ENCODE data around the gene FSCN2.

Gene FSCN2

DNA sequence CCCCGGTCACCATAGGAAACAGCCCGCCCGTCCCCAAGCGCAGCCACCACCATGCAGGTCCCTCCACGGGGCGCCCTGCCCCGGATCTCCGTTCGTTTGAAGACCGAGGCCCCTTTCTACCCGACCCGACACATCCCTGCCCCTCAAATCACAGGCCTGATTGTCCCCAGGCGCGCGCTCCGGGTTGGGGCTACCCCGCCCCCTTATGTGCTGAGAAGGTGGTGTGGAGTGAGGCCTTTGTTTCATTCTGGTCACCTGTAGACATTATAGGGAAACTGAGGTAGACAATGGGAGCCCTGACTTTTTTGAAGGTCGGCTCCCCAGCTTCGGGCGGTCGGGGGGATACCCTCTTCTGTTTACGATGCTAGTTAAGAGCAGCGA, 14.8 kb upstream of the FSCN2 start:
- no peak for DNase-seq (ENCODE audit: low read depth in 2 of 2)

GRCh38 chr17:81513753-81514488, 14.3 kb upstream of the FSCN2 start:
- no peak for DNase-seq (ENCODE audit: low read depth in 2 of 2)

- DNase-seq (ENCODE audit: low read depth in 2 of 2), result no peak
These were observed 13.8 kb upstream of the FSCN2 start for GRCh38 chr17:81514489-81514738.

- DNase-seq (ENCODE audit: low read depth in 2 of 2), result peak in 1 of 2 experiments; percentile 68
These were observed 13.2 kb upstream of the FSCN2 start for GRCh38 chr17:81514739-81515529.

GRCh38 chr17:81515530-81516041, 12.6 kb upstream of the FSCN2 start:
- DNase-seq (ENCODE audit: low read depth in 2 of 2), result no peak

GRCh38 chr17:81516439-81516838, 11.7 kb upstream of the FSCN2 start:
- DNase-seq (ENCODE audit: low read depth in 2 of 2), result no peak

GRCh38 chr17:81517009-81517338, 11.2 kb upstream of the FSCN2 start:
- no peak for DNase-seq (ENCODE audit: low read depth in 2 of 2)

- no peak for DNase-seq (ENCODE audit: low read depth in 2 of 2)
These were observed 10.7 kb upstream of the FSCN2 start for GRCh38 chr17:81517339-81518112.

- DNase-seq (ENCODE audit: low read depth in 2 of 2), result no peak
These were observed 9.9 kb upstream of the FSCN2 start for GRCh38 chr17:81518113-81518784.

GRCh38 chr17:81518785-81519283, 9.3 kb upstream of the FSCN2 start:
- no peak for DNase-seq (ENCODE audit: low read depth in 2 of 2)

DNA sequence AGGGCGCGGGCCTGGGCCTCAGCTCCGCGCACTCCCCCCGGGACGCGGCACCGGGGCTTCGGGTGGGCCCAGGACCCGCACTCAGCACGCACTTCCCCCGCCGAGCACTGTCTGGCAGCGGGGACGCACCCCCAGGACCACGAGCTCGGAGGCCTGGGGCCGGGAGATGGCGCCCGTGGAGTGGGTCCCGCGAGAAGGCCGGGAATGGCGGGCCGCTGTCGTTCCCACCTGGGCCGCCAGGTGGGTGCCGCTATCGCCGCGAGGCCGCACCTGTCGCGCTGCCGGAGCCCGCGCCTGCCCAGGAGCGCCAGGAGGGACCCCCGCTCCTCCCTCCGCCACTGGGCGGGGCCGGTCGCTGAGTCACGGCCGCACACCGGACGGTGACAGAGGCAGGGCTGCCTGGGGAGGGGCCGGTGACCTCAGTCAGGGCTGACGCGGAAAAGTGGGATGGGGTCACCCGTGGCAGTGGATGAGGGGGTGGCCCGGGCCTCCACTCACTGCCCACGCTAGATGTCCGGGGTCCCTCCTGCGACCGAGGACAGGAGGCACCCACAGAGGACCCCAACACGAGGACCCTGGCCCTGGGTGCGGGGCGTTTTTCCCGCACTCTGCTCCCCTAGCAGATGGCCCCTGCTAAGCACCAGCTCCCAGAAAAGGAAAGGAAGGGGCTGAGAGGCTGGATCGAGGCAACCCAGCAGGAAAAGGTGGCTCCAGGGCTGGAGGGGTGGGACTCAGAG, 8.7 kb upstream of the FSCN2 start:
- DNase-seq (ENCODE audit: low read depth in 2 of 2), result no peak

- no peak for DNase-seq (ENCODE audit: low read depth in 2 of 2)
These were observed 7.9 kb upstream of the FSCN2 start for GRCh38 chr17:81520021-81520901.

DNA sequence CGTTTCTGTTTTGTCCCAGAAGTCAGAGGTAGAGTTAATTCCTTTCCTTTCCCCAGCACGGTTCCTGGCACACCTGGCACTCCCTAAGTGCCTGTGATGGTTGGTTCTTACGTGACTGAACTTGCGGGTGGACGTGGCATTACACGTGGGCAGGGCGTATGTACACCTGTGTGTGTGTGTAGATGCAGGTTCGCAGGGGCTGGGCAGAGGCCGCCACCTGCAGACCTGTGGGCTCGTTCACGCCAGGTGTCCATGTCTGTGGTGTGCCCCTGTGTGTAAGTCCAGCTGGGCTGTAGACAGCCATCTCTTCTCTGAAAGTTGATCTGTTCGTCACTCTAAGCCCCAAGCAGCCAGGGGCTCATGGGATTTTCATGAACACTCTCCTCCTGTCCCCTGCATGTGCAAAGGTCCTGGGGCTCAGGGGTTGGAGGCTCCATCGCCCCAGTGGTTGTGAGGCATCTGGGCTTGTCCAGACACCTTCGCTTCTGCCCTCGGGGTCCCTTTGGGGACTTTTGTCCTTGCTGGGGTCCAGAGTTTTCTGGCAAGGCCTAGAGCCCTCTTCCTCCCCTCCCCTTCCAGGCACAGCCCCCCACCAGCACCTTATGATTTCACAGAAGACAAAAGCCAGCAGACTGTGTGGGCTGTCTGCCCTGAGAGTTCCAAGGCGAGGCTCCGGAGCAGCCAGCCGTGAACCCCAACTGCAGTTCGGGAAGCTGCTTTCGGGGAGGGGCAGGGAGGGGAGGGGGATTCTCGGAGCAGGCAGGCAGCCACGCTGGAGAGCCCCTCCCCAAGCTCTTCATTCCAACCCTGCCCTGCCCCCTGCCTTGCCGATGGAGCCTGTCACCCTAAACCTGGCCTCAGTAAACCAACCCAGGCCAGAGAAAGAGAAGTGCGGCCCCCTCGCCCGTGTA, 5.4 kb upstream of the FSCN2 start:
- no peak for DNase-seq (ENCODE audit: low read depth in 2 of 2)

DNA sequence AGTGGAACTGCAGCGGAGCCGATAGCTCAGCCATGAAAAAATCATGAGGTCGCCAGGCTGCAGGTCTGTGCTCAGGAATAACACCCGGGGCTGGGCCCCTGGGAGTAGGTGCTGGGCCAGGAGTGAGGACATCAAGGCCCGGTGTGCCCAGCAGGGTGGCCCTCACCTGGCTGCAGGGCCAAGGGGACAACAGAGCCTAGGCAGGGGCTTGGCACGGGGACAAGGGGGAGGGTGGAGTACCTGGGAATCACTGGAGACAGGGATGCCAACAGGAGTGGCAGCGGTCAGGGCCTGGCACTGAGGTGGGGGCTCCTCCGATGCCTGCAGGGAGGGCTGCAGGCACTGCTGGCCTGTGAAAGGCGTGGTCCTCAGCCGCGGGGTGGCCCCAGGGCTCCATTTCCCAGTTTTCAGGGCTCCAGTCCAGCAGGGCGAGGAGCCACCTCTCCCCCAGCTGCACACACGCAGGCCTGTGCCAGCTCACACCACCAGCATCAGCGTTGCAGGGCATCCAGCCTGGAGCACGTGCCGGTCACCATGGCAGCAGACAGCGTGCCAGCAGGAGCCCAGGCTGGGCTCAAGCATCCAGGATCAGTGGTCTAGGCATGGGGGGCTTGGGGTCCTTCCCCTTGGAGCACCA, 4.7 kb upstream of the FSCN2 start:
- no peak for DNase-seq (ENCODE audit: low read depth in 2 of 2)

- no peak for DNase-seq (ENCODE audit: low read depth in 2 of 2)
These were observed 3.9 kb upstream of the FSCN2 start for GRCh38 chr17:81524039-81524864.

- DNase-seq (ENCODE audit: low read depth in 2 of 2), result no peak
These were observed 3.4 kb upstream of the FSCN2 start for GRCh38 chr17:81524865-81525159.

GRCh38 chr17:81526662-81527571, 1.3 kb upstream of the FSCN2 start:
- DNase-seq (ENCODE audit: low read depth in 2 of 2), result no peak
